Activated naive CD8-positive, alpha-beta T cell (primary cell): Measurements from ENCODE around the gene MYMX.
A peak's percentile ranks its signal among the peaks of the same experiment; 100 is the strongest.

Experiments used
- H3K27ac Mint-ChIP-seq: one replicate; pipeline ENCODE4 v1.8.0; 2021; ENCODE audit warnings: mixed read lengths
- H3K27me3 Mint-ChIP-seq: one replicate; pipeline ENCODE4 v1.8.0; 2021; ENCODE audit warnings: mixed read lengths
- H3K36me3 Mint-ChIP-seq: one replicate; pipeline ENCODE4 v1.8.0; 2021; ENCODE audit warnings: mixed read lengths
- H3K4me1 Mint-ChIP-seq: one replicate; pipeline ENCODE4 v1.8.0; 2021; ENCODE audit warnings: low read depth, mixed read lengths
- H3K4me3 Mint-ChIP-seq: one replicate; pipeline ENCODE4 v1.8.0; 2021; ENCODE audit warnings: mild to moderate bottlenecking, mixed read lengths
- H3K9me3 Mint-ChIP-seq: one replicate; pipeline ENCODE4 v1.8.0; 2021; ENCODE audit warnings: low read depth, mixed read lengths

Gene MYMX

DNA sequence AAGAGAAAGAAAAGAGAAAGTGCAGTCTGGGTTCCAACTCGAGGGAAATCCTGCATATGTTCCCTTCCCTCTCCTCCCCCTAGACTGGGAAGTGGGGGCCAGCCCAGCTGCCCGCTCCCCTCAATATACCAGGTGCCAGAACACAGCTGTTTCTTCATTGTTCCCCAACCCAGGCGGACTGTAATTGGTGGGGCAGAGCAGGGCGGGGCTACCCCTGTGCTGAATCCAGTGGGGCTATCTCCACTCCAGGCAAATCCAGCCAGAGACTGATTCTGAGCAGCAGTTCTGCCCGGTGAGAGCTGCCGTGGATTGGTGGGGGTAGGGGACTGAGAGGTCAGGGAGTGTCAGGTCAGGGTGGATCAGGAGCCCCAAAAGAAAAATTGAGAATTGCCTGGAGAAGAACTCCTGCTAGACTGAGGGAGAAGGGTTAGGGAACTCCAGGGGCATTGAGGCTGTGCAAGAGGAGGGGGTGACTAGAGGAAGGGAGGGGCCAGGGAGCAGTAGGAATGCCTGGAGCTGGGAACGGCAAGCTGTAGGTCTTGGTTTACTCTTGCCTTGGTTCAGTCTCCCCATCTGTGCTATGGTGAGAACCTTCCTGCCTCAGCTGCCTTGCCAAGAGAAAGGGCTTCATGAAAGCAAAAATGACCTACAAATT lies at the start of gene MYMX:
TSS of gene MYMX (plus strand) at position 250 of the 655 bp plus-strand sequence. CDS start 546 bp downstream, outside the sequence.
- Mint-ChIP-seq H3K36me3 (no peaks in the 10 kb centered on the region), H3K9me3 (no peaks in the 10 kb centered on the region), H3K4me3 (no peak within 1 kb of the TSS), H3K27ac (no peak within 1 kb of the TSS), H3K4me1 (peaks cover 17% of the 10 kb centered on the region), H3K27me3 (peaks cover 2% of the 10 kb centered on the region)

DNA sequence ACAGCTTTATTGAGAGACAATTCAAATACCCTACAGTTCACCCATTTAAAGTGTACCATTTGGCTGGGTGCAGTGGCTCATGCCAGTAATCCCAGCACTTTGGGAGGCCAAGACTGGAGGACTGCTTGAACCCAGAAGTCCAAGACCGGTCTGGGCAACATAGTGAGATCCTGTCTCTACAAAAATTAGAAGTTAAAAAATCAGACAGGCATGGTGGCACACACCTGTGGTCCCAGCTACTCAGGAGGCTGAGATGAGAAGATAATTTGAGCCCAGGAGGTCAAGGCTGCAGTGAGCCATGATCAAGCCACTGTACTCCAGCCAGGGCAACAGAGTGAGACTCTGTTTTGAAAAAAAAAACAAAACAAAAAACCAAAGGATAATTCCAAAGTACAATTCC lies 49.2 kb upstream of the MYMX start:
- H3K4me1 Mint-ChIP-seq: peaks cover 2% of the 10 kb centered on the region
- no peak overlapping the region for H3K27ac Mint-ChIP-seq
- no peaks in the 10 kb centered on the region for H3K36me3 Mint-ChIP-seq
- H3K9me3 Mint-ChIP-seq: no peaks in the 10 kb centered on the region
- peaks cover 10% of the 10 kb centered on the region for H3K27me3 Mint-ChIP-seq
- H3K4me3 Mint-ChIP-seq: no peak overlapping the region

DNA sequence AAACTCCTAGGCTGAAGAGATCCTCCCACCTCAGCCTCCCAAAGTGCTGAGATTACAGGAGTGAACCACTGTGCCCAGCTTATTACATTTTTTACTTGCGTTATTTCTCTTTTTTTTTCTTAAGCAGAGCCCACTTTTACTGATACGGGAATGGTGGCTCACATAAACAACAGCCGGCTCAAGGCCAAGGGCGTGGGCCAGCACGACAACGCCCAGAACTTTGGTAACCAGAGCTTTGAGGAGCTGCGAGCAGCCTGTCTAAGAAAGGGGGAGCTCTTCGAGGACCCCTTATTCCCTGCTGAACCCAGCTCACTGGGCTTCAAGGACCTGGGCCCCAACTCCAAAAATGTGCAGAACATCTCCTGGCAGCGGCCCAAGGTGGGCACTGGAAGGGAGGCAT lies 47.6 kb upstream of the MYMX start:
- Mint-ChIP-seq H3K27ac (no peak overlapping the region), H3K4me1 (peaks cover 5% of the 10 kb centered on the region), H3K9me3 (no peaks in the 10 kb centered on the region), H3K27me3 (peaks cover 5% of the 10 kb centered on the region), H3K36me3 (no peaks in the 10 kb centered on the region), H3K4me3 (no peak overlapping the region)

DNA sequence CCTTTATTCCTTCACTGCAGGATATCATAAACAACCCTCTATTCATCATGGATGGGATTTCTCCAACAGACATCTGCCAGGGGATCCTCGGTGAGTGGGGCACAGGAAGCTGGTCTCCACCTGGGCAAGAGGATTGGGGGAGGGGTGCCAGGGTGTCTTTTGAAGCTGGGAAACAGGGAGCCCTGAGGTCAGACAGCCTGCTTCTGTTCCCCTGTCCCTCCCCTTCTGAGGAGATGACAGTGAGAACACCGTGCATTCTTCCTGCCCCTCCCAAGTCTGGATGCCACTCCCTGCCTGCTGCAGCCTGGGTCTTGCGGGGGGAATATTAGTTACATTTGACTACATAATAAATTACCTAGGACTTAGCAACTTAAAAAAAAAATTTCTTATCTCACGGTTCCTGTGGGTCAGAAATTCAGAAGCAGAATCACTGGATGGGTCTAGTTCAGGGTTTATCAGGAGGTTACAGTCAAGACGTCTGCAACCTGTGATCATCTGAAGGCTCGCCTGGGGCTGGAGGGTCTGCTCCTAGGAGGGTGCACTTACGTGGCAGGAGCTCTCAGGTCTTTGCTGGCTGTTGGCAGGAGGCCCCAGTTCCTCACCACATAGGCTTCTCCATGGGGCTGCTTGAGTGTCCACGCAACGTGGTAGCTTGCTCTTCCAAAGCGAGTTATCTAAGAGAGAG lies 46.7 kb upstream of the MYMX start:
- Mint-ChIP-seq H3K27me3 (peaks cover 2% of the 10 kb centered on the region), H3K27ac (no peak overlapping the region), H3K4me1 (peaks cover 5% of the 10 kb centered on the region), H3K9me3 (no peaks in the 10 kb centered on the region), H3K4me3 (no peak overlapping the region), H3K36me3 (no peaks in the 10 kb centered on the region)

DNA sequence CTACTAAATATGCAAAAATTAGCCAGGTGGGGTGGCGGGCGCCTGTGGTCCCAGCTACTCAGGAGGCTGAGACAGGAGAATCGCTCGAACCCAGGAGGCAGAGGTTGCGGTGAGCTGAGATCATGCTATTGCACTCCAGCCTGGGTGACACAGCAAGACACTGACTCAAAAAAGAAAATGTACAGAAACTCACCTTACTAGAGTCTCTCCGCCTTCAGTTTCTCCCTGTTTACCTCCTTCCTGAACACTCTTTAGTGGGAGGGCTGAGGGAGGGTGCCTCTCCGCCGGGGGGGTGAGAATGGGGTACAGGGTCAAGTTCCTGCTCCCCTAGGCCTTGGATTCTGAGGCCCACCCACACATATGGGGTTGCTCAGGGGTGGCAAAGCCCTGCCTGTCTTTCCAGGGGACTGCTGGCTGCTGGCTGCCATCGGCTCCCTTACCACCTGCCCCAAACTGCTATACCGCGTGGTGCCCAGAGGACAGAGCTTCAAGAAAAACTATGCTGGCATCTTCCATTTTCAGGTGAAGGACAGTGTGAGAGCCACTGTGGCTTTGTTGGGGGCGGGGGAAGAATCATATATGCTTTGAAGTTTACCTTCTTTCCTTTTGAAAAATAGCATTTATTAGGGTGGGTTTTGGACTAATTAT lies 44.7 kb upstream of the MYMX start:
- Mint-ChIP-seq H3K4me1 (peaks cover 10% of the 10 kb centered on the region), H3K27me3 (peaks cover 2% of the 10 kb centered on the region), H3K4me3 (no peak overlapping the region), H3K27ac (no peak overlapping the region), H3K36me3 (no peaks in the 10 kb centered on the region), H3K9me3 (no peaks in the 10 kb centered on the region)

DNA sequence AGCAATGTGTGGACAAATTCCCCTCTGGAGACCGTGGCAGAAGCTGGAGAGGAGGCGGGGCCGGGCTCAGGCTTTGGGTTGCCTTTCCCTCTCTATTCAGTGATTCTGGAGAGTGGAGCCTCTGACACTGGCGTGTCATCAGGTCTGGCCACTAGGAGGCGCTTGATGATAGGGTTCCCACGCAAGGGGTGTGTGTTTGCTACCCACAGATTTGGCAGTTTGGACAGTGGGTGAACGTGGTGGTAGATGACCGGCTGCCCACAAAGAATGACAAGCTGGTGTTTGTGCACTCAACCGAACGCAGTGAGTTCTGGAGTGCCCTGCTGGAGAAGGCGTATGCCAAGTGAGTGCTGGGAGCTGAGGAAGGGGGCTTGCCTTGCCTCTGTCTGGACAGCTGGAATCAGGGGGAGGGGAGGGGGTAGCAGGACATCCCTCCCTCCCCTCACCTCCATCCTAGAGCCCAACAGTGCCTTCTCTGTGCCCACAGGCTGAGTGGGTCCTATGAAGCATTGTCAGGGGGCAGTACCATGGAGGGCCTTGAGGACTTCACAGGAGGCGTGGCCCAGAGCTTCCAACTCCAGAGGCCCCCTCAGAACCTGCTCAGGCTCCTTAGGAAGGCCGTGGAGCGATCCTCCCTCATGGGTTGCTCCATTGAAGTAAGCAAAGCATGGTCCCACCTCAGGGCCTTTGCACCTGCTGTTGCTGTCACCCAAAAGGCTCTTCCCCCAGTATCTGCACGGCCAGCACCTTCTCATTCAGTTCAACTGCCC lies 43.8 kb upstream of the MYMX start:
- Mint-ChIP-seq H3K9me3 (no peaks in the 10 kb centered on the region), H3K4me3 (no peak overlapping the region), H3K27ac (no peak overlapping the region), H3K36me3 (no peaks in the 10 kb centered on the region), H3K27me3 (peaks cover 2% of the 10 kb centered on the region), H3K4me1 (peaks cover 14% of the 10 kb centered on the region)

DNA sequence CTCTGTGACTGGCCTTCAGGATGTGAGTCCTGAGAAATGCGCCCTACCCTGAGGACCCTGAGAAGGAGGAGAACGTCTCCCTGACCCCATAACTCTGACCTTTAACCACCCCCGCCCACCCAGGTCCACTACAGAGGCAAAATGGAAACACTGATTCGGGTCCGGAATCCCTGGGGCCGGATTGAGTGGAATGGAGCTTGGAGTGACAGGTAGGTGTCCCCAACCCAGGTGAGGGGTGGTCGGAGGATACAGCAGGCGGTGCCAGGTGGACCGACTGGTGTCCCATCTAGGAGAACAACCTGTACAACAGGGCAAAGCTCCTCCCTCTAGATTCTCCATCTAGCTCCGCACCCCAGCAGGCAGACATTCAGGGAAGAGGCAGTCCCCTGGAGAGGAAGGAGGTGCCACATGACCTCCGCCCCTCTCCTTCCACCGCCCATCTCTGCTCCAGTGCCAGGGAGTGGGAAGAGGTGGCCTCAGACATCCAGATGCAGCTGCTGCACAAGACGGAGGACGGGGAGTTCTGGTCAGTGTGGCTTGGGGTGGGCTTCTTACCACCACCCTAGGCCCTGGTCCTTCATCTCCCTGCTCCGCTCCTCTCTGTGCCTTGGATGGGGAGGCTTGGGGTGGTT lies 40.5 kb upstream of the MYMX start:
- Mint-ChIP-seq H3K4me1 (peaks cover 14% of the 10 kb centered on the region), H3K9me3 (no peaks in the 10 kb centered on the region), H3K4me3 (peak overlapping the region; percentile 70), H3K27me3 (peaks cover 2% of the 10 kb centered on the region), H3K36me3 (no peaks in the 10 kb centered on the region), H3K27ac (no peak overlapping the region)

DNA sequence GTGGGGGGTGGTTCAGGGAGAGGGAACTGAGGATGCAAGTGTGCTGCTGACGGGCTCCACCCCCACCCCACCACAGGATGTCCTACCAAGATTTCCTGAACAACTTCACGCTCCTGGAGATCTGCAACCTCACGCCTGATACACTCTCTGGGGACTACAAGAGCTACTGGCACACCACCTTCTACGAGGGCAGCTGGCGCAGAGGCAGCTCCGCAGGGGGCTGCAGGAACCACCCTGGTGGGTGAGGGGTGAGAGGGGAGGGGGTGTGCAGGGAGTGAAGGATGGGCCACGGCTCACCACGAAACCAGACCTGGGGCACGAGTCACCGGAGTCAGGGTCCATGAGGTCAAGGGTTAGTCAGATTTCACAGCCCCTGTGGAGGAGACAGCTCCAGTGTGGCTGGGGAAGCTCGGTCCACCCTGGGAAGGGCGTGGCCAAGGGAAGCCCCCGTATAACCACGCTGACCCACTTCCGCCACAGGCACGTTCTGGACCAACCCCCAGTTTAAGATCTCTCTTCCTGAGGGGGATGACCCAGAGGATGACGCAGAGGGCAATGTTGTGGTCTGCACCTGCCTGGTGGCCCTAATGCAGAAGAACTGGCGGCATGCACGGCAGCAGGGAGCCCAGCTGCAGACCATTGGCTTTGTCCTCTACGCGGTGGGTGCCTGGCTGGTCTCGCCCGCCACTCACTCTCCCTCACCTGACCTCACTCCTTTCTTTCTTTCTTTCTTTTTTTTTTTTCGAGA lies 39.8 kb upstream of the MYMX start:
- no peak overlapping the region for H3K27ac Mint-ChIP-seq

DNA sequence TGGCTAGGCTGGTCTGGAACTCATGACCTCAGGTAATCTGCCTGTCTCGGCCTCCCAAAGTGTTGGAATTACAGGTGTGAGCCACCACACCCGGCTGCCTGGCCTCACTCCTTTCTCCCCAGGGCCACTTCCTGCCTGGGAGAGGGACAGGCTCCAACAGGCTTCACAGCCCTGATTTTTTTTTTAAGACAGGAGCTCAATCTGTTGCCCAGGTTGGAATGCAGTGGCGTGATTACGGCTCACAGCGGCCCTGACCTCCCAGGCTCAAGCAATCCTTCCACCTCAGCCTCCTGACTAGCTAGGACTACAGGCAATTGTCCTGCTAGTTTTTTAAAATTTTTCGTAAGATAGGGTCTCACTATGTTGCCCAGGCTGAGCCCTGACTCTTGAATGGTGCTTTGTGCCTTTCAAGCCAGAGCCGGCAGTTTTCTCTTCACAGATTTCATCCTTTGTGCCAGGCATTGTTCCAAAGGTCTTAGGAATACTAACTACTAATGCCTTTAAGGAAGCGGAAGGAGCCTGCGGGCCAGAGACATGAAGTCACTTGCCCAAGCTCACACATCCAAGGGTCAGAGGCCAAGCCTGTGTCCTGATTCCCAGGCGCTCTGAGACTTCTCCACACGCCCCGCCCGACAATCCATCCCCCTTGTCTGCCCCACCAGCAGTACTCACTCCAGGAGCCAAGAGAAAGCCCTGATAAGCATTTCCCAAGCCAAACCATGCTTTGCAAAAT lies 38.9 kb upstream of the MYMX start:
- peaks cover 10% of the 10 kb centered on the region for H3K4me1 Mint-ChIP-seq
- H3K27me3 Mint-ChIP-seq: peaks cover under 1% of the 10 kb centered on the region
- no peaks in the 10 kb centered on the region for H3K36me3 Mint-ChIP-seq
- peak overlapping the region; percentile 70 for H3K4me3 Mint-ChIP-seq
- no peaks in the 10 kb centered on the region for H3K9me3 Mint-ChIP-seq
- no peak overlapping the region for H3K27ac Mint-ChIP-seq

More for the DNA sequence above, 39.8 kb upstream of the MYMX start:
- Mint-ChIP-seq H3K4me1 (peaks cover 14% of the 10 kb centered on the region), H3K4me3 (peak overlapping the region; percentile 70), H3K9me3 (no peaks in the 10 kb centered on the region), H3K27me3 (peaks cover 2% of the 10 kb centered on the region), H3K36me3 (no peaks in the 10 kb centered on the region)

DNA sequence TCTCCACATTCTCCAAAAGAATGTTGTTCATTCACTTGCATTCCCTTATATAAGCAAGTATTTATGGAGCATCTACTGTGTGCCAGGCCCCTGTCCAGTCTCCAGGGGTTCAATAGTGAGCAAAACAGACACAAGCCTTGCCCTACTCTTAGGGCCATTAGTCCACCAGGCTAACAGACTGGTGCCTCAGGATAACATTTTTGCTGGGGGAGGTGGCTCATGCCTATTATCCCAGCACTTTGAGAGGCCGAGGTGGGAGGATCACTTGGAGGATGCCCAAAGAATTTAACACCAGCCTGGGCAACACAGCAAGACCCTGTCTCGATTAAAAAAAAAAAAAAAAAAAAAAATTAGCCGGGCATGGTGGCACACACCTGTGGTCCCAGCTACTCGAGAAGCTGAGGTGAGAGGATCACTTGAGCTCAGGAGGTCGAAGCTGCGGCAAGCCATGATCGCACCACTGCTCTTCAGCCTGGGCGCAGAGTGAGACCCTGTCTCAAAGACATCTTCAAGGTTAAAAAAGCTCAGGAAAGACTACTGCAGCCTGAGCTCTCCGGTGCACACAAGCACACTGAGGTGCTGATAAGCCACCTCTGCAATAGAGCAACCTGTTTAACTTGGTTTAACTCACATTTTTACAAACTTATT lies 38.2 kb upstream of the MYMX start:
- Mint-ChIP-seq H3K27ac (no peak overlapping the region), H3K9me3 (no peaks in the 10 kb centered on the region), H3K27me3 (no peaks in the 10 kb centered on the region), H3K4me3 (no peak overlapping the region), H3K36me3 (no peaks in the 10 kb centered on the region), H3K4me1 (peaks cover 10% of the 10 kb centered on the region)

DNA sequence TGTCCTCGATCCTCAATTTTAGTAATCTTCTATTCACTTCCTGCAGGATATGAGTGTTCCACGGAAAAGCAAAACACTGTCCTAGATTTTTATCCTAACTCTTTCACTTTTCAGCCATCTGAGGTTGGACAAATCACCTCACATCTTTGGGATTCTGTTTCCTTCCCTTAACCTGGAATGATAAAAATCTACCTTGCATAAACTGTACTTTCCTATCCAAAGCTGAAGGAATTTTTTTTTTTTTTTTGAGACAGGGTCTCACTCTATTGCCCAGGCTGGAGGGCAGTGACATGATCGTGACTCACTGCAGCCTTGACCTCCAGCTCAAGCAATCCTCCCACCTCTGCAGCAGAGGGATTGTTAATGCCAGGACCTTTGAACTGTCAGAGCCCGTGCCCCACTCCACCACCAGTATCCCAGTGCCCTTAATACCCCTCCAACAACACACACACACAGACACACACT lies 37.6 kb upstream of the MYMX start:
- Mint-ChIP-seq H3K9me3 (no peaks in the 10 kb centered on the region), H3K4me1 (peaks cover 10% of the 10 kb centered on the region), H3K36me3 (no peaks in the 10 kb centered on the region), H3K4me3 (no peak overlapping the region), H3K27ac (no peak overlapping the region), H3K27me3 (no peaks in the 10 kb centered on the region)

DNA sequence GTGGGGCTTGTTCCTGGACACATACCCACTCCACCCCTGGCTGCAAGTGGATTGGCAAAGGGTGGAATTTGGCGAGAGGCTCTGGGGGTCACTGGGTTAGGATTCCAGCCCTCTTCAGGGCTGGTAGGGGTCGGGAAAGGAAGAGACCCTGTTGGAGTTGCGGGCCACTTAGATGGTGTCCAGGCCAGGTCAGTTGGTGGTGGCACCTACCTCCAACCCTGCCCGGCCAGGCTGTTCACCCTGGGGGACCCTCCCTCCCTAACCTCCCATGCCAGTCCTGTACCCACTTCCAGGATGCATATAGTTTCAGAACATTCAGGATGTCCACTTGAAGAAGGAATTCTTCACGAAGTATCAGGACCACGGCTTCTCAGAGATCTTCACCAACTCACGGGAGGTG lies 37.1 kb upstream of the MYMX start:
- Mint-ChIP-seq H3K27me3 (no peaks in the 10 kb centered on the region), H3K4me1 (peaks cover 10% of the 10 kb centered on the region), H3K4me3 (no peak overlapping the region), H3K36me3 (no peaks in the 10 kb centered on the region), H3K9me3 (no peaks in the 10 kb centered on the region), H3K27ac (no peak overlapping the region)

DNA sequence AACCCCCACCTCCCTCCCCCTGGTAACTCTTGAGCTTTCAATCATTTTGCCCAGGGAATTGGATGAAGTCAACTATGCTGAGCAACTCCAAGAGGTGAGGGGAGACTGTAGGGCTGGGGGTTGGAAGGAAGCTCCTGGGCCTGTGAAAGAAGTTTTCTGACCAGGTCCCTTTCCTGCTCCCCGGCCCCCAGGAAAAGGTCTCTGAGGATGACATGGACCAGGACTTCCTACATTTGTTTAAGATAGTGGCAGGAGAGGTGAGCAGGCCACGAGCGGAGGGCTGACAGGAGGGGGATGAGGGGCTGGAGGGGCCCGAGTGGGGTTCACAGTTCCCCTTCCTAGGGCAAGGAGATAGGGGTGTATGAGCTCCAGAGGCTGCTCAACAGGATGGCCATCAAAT lies 36.3 kb upstream of the MYMX start:
- H3K36me3 Mint-ChIP-seq: no peaks in the 10 kb centered on the region
- H3K4me1 Mint-ChIP-seq: peaks cover 14% of the 10 kb centered on the region
- H3K27me3 Mint-ChIP-seq: no peaks in the 10 kb centered on the region
- H3K9me3 Mint-ChIP-seq: no peaks in the 10 kb centered on the region
- no peak overlapping the region for H3K27ac Mint-ChIP-seq
- H3K4me3 Mint-ChIP-seq: no peak overlapping the region
